H1 (cell line): ENCODE data around the gene SERPINF2.

Experiments used
- POLR2A ChIP-seq, 2 experiments: IDR thresholded peaks; 1 replicate in 1 of 2; 2 replicates in 1 of 2; pipeline ENCODE4 v1.6.1; 2011; ENCODE audit warnings: low read depth in 2 of 2, low read length in 2 of 2, mild to moderate bottlenecking in 2 of 2; ENCODE audit errors: control extremely low read depth in 1 of 2
- TF ChIP-seq, protein P1 (sequence below), 3 experiments: IDR thresholded peaks; 1 replicate in 2 of 3; 2 replicates in 1 of 3; pipeline versions ENCODE4 v1.5.1 to v1.6.1; 2011; ENCODE audit warnings: low read length in 3 of 3, mild to moderate bottlenecking in 3 of 3, inconsistent platforms in 2 of 3, low read depth in 1 of 3, moderate library complexity in 1 of 3; ENCODE audit not compliant: insufficient read depth in 1 of 3; ENCODE audit errors: control extremely low read depth in 1 of 3

- no peak for TF ChIP-seq POLR2A (IDR thresholded peaks at IDR 0.05; ENCODE audit: control extremely low read depth in 1 of 2, low read depth in 2 of 2, low read length in 2 of 2)
- TF ChIP-seq, protein P1, sequence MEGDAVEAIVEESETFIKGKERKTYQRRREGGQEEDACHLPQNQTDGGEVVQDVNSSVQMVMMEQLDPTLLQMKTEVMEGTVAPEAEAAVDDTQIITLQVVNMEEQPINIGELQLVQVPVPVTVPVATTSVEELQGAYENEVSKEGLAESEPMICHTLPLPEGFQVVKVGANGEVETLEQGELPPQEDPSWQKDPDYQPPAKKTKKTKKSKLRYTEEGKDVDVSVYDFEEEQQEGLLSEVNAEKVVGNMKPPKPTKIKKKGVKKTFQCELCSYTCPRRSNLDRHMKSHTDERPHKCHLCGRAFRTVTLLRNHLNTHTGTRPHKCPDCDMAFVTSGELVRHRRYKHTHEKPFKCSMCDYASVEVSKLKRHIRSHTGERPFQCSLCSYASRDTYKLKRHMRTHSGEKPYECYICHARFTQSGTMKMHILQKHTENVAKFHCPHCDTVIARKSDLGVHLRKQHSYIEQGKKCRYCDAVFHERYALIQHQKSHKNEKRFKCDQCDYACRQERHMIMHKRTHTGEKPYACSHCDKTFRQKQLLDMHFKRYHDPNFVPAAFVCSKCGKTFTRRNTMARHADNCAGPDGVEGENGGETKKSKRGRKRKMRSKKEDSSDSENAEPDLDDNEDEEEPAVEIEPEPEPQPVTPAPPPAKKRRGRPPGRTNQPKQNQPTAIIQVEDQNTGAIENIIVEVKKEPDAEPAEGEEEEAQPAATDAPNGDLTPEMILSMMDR (IDR thresholded peaks at IDR 0.05; ENCODE audit: control extremely low read depth in 1 of 3, insufficient read depth in 1 of 3, low read depth in 1 of 3, low read length in 3 of 3): no peak
These were observed 15.3 kb upstream of the SERPINF2 start for GRCh38 chr17:1727258-1727789.
